K562 (cell line): ENCODE measurements around the gene ZNF831. TPM values are rescaled to one million over a fixed set of nuclear protein-coding genes. Genes with fewer than 3 reads are reported as not detected.

Source experiments
- ATAC-seq: fragments of 200-7000 bp; cut with Tn5 transposase; 3 replicates; pipeline ENCODE4 v1.9.1; 2020; ENCODE audit warnings: moderate library complexity
- BruUV-seq: library from RNA; stranded (reverse); fragments of 400-500 nt; replicated peaks from 2 replicates; lab custom pipeline; 2021; lab: Mats Ljungman, UMichigan
- CTCF ChIA-PET: fragments of 300-600 bp; formaldehyde crosslinking; extraction: SDS; loops from one replicate; lab custom pipeline; 2021; ENCODE audit warnings: low intra/inter-chr PET ratio; lab: Yijun Ruan, JAX
- POLR2A ChIA-PET: fragments of 300-600, 350-650 bp; sonication (Branson Sonifier 250); formaldehyde crosslinking; extraction: SDS; loops from one replicate; lab custom pipeline; 2021; ENCODE audit warnings: antibody characterized with exemption, inconsistent platforms; lab: Yijun Ruan, JAX
- DNase-seq, 4 experiments: peaks; one replicate each; pipeline versions ENCODE4 v3.0.0 to v3.0.0-alpha.2; 2011 to 2018; ENCODE audit warnings: low spot score in 3 of 4, mixed read lengths in 3 of 4; ENCODE audit errors: extremely low read depth in 1 of 4
- FAIRE-seq: peaks from 2 replicates; lab custom pipeline; 2011; peaks lifted over from hg19 to GRCh38; lab: Jason Lieb, UNC
- H2AFZ ChIP-seq: 2 replicates; pipeline ENCODE4 v1.6.0; 2011; ENCODE audit warnings: low read depth, low read length, control low read depth, inconsistent platforms
- H3K27ac ChIP-seq: fragments of 200-600 bp; 3 replicates; pipeline ENCODE4 v1.8.0; 2011; ENCODE audit warnings: low read depth, mild to moderate bottlenecking, control low read depth, inconsistent platforms, low read length, moderate library complexity, mixed read lengths; ENCODE audit errors: extremely low read depth
- H3K27me3 ChIP-seq, 2 experiments: fragments of 300-600 bp in 1 of 2; 2 replicates in 1 of 2; 3 replicates in 1 of 2; pipeline versions ENCODE4 v1.6.0 to v1.8.0; 2011; ENCODE audit warnings: inconsistent platforms in 2 of 2, low read length in 2 of 2, mild to moderate bottlenecking in 1 of 2, mixed read lengths in 1 of 2, moderate library complexity in 1 of 2; ENCODE audit not compliant: control insufficient read depth in 2 of 2, insufficient read depth in 2 of 2
- H3K36me3 ChIP-seq: fragments of 300-600 bp; 3 replicates; pipeline ENCODE4 v1.8.0; 2011; ENCODE audit warnings: mild to moderate bottlenecking, low read length, inconsistent platforms; ENCODE audit not compliant: control insufficient read depth, insufficient read depth
- H3K4me1 ChIP-seq, 2 experiments: fragments of 200-600 bp in 1 of 2; replicated peaks in 1 of 2; 2 replicates in 1 of 2; 3 replicates in 1 of 2; pipeline versions ENCODE4 v1.5.1 to v1.8.0; 2011; ENCODE audit warnings: inconsistent platforms in 2 of 2, low read length in 2 of 2, mild to moderate bottlenecking in 1 of 2, mixed read lengths in 1 of 2, moderate library complexity in 1 of 2; ENCODE audit not compliant: control insufficient read depth in 2 of 2, insufficient read depth in 2 of 2
- H3K4me2 ChIP-seq: 2 replicates; pipeline ENCODE4 v1.6.1; 2011; ENCODE audit warnings: low read length, control low read depth, inconsistent platforms, mixed read lengths; ENCODE audit not compliant: insufficient read depth
- H3K4me3 ChIP-seq: fragments of 200-600 bp; sonication (generic), shearing (Covaris generic); 2 replicates; pipeline ENCODE4 v1.5.1; 2016; ENCODE audit warnings: control low read depth, inconsistent platforms
- H3K79me2 ChIP-seq: fragments of 200-600 bp; 3 replicates; pipeline ENCODE4 v1.8.0; 2011; ENCODE audit warnings: low read length, inconsistent platforms; ENCODE audit not compliant: control insufficient read depth, insufficient read depth
- H3K9ac ChIP-seq, 2 experiments: 2 replicates each; pipeline versions ENCODE4 v1.6.0 to v1.6.1; 2011; ENCODE audit warnings: low read depth in 2 of 2, low read length in 2 of 2, control low read depth in 1 of 2, inconsistent platforms in 1 of 2, mild to moderate bottlenecking in 1 of 2, mixed read lengths in 1 of 2; ENCODE audit not compliant: insufficient read depth in 1 of 2
- H3K9me1 ChIP-seq: one replicate; pipeline ENCODE4 v1.6.0; 2011; ENCODE audit warnings: inconsistent platforms, mild to moderate bottlenecking, low read length, moderate library complexity; ENCODE audit not compliant: control insufficient read depth, insufficient read depth
- H3K9me3 ChIP-seq: replicated peaks from 2 replicates; pipeline ENCODE4 v1.5.1; 2011; ENCODE audit warnings: low read depth, low read length, inconsistent platforms; ENCODE audit not compliant: control insufficient read depth, insufficient read depth
- H4K20me1 ChIP-seq: replicated peaks from 2 replicates; pipeline ENCODE4 v1.6.1; 2011; ENCODE audit warnings: low read length, inconsistent platforms, mixed read lengths; ENCODE audit not compliant: control insufficient read depth, insufficient read depth
- BRF2 ChIP-seq: IDR thresholded peaks from 3 replicates; pipeline ENCODE4 v1.6.1; 2011; ENCODE audit warnings: borderline replicate concordance, mild to moderate bottlenecking; ENCODE audit not compliant: insufficient read length, insufficient read depth
- CHAMP1 ChIP-seq: fragments of 450-650 bp; IDR thresholded peaks from 2 replicates; pipeline ENCODE4 v1.6.1; 2016; ENCODE audit warnings: mild to moderate bottlenecking
- EP400 ChIP-seq: fragments of 450-650 bp; IDR thresholded peaks from 2 replicates; pipeline ENCODE4 v1.6.1; 2017; ENCODE audit warnings: antibody characterized with exemption, mild to moderate bottlenecking, moderate library complexity
- MCM5 ChIP-seq: fragments of 450-650 bp; IDR thresholded peaks from 2 replicates; pipeline ENCODE4 v1.6.1; 2016; ENCODE audit warnings: low read depth
- NCOA1 ChIP-seq: fragments of 450-650 bp; IDR thresholded peaks from 2 replicates; pipeline ENCODE4 v1.6.1; 2016; ENCODE audit warnings: low read depth
- NR2C2 ChIP-seq, 2 experiments: fragments of 200-800 bp in 1 of 2; sonication (Bioruptor generic) in 1 of 2; sonication (generic) in 1 of 2; formaldehyde crosslinking in 1 of 2; IDR thresholded peaks; 2 replicates each; pipeline versions ENCODE4 v1.6.1 to v1.8.0; 2016 to 2022; ENCODE audit warnings: mild to moderate bottlenecking in 1 of 2, missing compliant biosample characterization in 1 of 2, missing genetic modification characterization in 1 of 2, missing genetic modification reagents in 1 of 2
- POU5F1 ChIP-seq: fragments of 150-350 bp; IDR thresholded peaks from 2 replicates; pipeline ENCODE4 v1.6.1; 2014; ENCODE audit warnings: borderline replicate concordance, low read length, low read depth, mild to moderate bottlenecking; ENCODE audit not compliant: partially characterized antibody
- PTRF ChIP-seq: fragments of 450-650 bp; IDR thresholded peaks from 2 replicates; pipeline ENCODE4 v1.6.1; 2016; ENCODE audit warnings: mild to moderate bottlenecking, missing genetic modification characterization, missing compliant biosample characterization
- RBFOX2 ChIP-seq: fragments of 200-400 bp; formaldehyde crosslinking; IDR thresholded peaks from 2 replicates; pipeline ENCODE4 v1.6.1; 2017; ENCODE audit warnings: low read depth, mild to moderate bottlenecking, low read length, moderate library complexity
- SNRNP70 ChIP-seq: fragments of 200-400 bp; formaldehyde crosslinking; optimal IDR thresholded peaks from 2 replicates; pipeline ENCODE3; 2017; ENCODE audit warnings: low read depth, low read length
- TEAD2 ChIP-seq: fragments of 450-650 bp; IDR thresholded peaks from 2 replicates; pipeline ENCODE4 v1.6.1; 2016; ENCODE audit warnings: missing genetic modification characterization, control low read depth, missing compliant biosample characterization
- YBX1 ChIP-seq: fragments of 450-650 bp; IDR thresholded peaks from 2 replicates; pipeline ENCODE4 v1.7.1; 2016; ENCODE audit warnings: mild to moderate bottlenecking
- WGBS: fragments of 100-300 bp; shearing (Covaris generic); methylation state at CpG from one replicate; pipeline ENCODE4 v1.1.6; 2016; ENCODE audit warnings: low coverage, mixed read lengths; ENCODE audit not compliant: insufficient coverage; ENCODE audit errors: missing lambda C conversion rate; 5-methylcytosine and 5-hydroxymethylcytosine counted together
- in situ Hi-C: fragments of 300-500 bp; cut with MboI; formaldehyde crosslinking; loops from 4 replicates; pipeline ENCODE4 v1.15.0; 2018; ENCODE audit warnings: inconsistent platforms, mixed read lengths
- intact Hi-C: fragments of 100-400 bp; cut with micrococcal nuclease; formaldehyde crosslinking; loops from 2 replicates; pipeline ENCODE4 v1.14.2; 2022
- polyA plus RNA-seq, 8 experiments: library from polyadenylated mRNA; depleted of rRNA in 4 of 8; stranded (reverse) in 5 of 8; unstranded in 3 of 8; fragments of >200 nt; fragmentation: Nextera tagmentation in 2 of 8; fragmentation: Illumina TruSeq in 1 of 8; extraction: Ambion mirVana in 2 of 8; extraction: Trizol in 1 of 8; gene quantifications; 2 replicates each; pipeline versions ENCODE4 v1.2.1 to v1.2.3, GENCODE V29; 2011 to 2014; ENCODE audit warnings: inconsistent platforms in 1 of 8, missing spikeins in 1 of 8
- total RNA-seq, 7 experiments: library from RNA; depleted of rRNA in 6 of 7; stranded (reverse); fragments of >200 nt in 6 of 7; fragmentation: Illumina TruSeq in 2 of 7; extraction: Trizol in 2 of 7; gene quantifications; 2 replicates each; pipeline versions ENCODE4 v1.2.1 to v1.2.3, GENCODE V29; 2011 to 2021; ENCODE audit warnings: low replicate concordance in 1 of 7
- TF ChIP-seq, protein P1 (sequence below), 2 experiments: fragments of 450-650 bp; IDR thresholded peaks; 2 replicates each; pipeline ENCODE4 v1.6.1; 2018; ENCODE audit warnings: mild to moderate bottlenecking in 2 of 2, low read depth in 1 of 2; ENCODE audit not compliant: partially characterized antibody in 2 of 2
- TF ChIP-seq, protein P2 (sequence below): fragments of 450-650 bp; formaldehyde crosslinking; IDR thresholded peaks from 2 replicates; pipeline ENCODE4 v1.4.0; 2022; ENCODE audit warnings: missing genetic modification characterization

Gene ZNF831
- total and polyA plus RNA-seq, 9 of the 15 experiments (the other 6 are each of a cell fraction or from before 2014, with no cell fraction given), result not detected

- POLR2A ChIA-PET, result interaction anchor here (0.7 kb wide), 1 partner anchor 307 kb away, joined by 3 read pairs; no protein-coding TSS in a partner anchor
- CTCF ChIA-PET, result no interaction called here
- intact Hi-C loops, result no loop called here
- no peak for ATAC-seq
- H3K9ac ChIP-seq, result no peak overlapping the region
- no peaks in the 10 kb centered on the region for H3K79me2 ChIP-seq
- 0% methylated on average over 3 of the region's 7 CpGs for WGBS
- no peak overlapping the region for H3K4me2 ChIP-seq
- no TSS peak for BruUV-seq
- no peak for DNase-seq
- in situ Hi-C loops, result no loop called here
- no peak overlapping the region for H3K4me3 ChIP-seq
- H2AFZ ChIP-seq, result no peak overlapping the region
- no peaks in the 10 kb centered on the region for H3K9me1 ChIP-seq
- H4K20me1 ChIP-seq, result no peaks in the 10 kb centered on the region; the same call in 1 of the 2 replicates
- H3K27me3 ChIP-seq, result peaks cover 19 to 62% of the 10 kb centered on the region in 2 experiments; a peak in 4 of 5 replicates
- TF ChIP-seq NCOA1 (no peak), BRF2 (no peak), CHAMP1 (no peak), MCM5 (no peak), EP400 (no peak), YBX1 (no peak), PTRF (no peak), POU5F1 (no peak), NR2C2 (CRISPR knock-in tag; IDR thresholded peaks at IDR 0.05) (no peak), NR2C2 (tag; IDR thresholded peaks at IDR 0.05) (no peak), TEAD2 (tag) (no peak), RBFOX2 (no peak), SNRNP70 (no peak)
- TF ChIP-seq, protein P1, sequence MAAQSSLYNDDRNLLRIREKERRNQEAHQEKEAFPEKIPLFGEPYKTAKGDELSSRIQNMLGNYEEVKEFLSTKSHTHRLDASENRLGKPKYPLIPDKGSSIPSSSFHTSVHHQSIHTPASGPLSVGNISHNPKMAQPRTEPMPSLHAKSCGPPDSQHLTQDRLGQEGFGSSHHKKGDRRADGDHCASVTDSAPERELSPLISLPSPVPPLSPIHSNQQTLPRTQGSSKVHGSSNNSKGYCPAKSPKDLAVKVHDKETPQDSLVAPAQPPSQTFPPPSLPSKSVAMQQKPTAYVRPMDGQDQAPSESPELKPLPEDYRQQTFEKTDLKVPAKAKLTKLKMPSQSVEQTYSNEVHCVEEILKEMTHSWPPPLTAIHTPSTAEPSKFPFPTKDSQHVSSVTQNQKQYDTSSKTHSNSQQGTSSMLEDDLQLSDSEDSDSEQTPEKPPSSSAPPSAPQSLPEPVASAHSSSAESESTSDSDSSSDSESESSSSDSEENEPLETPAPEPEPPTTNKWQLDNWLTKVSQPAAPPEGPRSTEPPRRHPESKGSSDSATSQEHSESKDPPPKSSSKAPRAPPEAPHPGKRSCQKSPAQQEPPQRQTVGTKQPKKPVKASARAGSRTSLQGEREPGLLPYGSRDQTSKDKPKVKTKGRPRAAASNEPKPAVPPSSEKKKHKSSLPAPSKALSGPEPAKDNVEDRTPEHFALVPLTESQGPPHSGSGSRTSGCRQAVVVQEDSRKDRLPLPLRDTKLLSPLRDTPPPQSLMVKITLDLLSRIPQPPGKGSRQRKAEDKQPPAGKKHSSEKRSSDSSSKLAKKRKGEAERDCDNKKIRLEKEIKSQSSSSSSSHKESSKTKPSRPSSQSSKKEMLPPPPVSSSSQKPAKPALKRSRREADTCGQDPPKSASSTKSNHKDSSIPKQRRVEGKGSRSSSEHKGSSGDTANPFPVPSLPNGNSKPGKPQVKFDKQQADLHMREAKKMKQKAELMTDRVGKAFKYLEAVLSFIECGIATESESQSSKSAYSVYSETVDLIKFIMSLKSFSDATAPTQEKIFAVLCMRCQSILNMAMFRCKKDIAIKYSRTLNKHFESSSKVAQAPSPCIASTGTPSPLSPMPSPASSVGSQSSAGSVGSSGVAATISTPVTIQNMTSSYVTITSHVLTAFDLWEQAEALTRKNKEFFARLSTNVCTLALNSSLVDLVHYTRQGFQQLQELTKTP (IDR thresholded peaks at IDR 0.05; ENCODE audit: low read depth in 1 of 2, partially characterized antibody in 2 of 2), result no peak
- TF ChIP-seq, protein P2, sequence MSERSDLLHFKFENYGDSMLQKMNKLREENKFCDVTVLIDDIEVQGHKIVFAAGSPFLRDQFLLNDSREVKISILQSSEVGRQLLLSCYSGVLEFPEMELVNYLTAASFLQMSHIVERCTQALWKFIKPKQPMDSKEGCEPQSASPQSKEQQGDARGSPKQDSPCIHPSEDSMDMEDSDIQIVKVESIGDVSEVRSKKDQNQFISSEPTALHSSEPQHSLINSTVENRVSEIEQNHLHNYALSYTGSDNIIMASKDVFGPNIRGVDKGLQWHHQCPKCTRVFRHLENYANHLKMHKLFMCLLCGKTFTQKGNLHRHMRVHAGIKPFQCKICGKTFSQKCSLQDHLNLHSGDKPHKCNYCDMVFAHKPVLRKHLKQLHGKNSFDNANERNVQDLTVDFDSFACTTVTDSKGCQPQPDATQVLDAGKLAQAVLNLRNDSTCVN, result no peak
- no peak for FAIRE-seq
- H3K9me3 ChIP-seq, result no peaks in the 10 kb centered on the region
- no peak overlapping the region for H3K27ac ChIP-seq
- no peaks in the 10 kb centered on the region for H3K36me3 ChIP-seq
- no peaks in the 10 kb centered on the region; a peak in 1 of 5 replicates for H3K4me1 ChIP-seq
Observed at GRCh38 chr20:59193325-59193724, 29.7 kb downstream of the ZNF831 start.
